Activated gamma-delta T cell treated with anti-CD3 and anti-CD28 coated beads, Interleukin-2, amount 50 U/mL, for 16 hours (primary cell): Measurements from ENCODE around the gene ZER1.
"Not testable (repeated sequence)": the region's sequence is repeated elsewhere in the genome, so short reads cannot be mapped to it uniquely, and the experiment has no call there.

Experiments used
- DNase-seq: peaks from one replicate; pipeline ENCODE4 v3.0.0-alpha.2; 2020; ENCODE audit warnings: low read depth

Gene ZER1

GRCh38 chr9:128771745-128772519 lies at the start of gene ZER1:
Gene ZER1 (minus strand): TSS chr9:128771927. CDS start chr9:128755565, 16,362 bp downstream.
- peak; percentile 88 for DNase-seq

- no peak for DNase-seq
Measured at GRCh38 chr9:128820665-128821583, 49.2 kb upstream of the ZER1 start.

- DNase-seq = no peak
Measured at GRCh38 chr9:128819716-128820664, 48.3 kb upstream of the ZER1 start.

- no peak for DNase-seq
Measured at GRCh38 chr9:128818839-128819715, 47.4 kb upstream of the ZER1 start.

GRCh38 chr9:128818099-128818838 lies 46.5 kb upstream of the ZER1 start, which contains the start of gene ENDOG:
Gene ENDOG (plus strand): TSS chr9:128818500. CDS start chr9:128818685, 185 bp downstream.
- DNase-seq = peak; percentile 96

- DNase-seq = no peak
Measured at GRCh38 chr9:128810873-128811272, 39.1 kb upstream of the ZER1 start.

- no peak for DNase-seq
Measured at GRCh38 chr9:128809831-128810230, 38.1 kb upstream of the ZER1 start.

- DNase-seq = no peak
Measured at GRCh38 chr9:128809036-128809599, 37.4 kb upstream of the ZER1 start.

GRCh38 chr9:128808543-128808942 lies 36.8 kb upstream of the ZER1 start:
- no peak for DNase-seq

- DNase-seq = no peak
Measured at GRCh38 chr9:128807827-128808226, 36.1 kb upstream of the ZER1 start.

- DNase-seq = no peak
Measured at GRCh38 chr9:128805661-128806060, 33.9 kb upstream of the ZER1 start.

GRCh38 chr9:128802482-128802881 lies 30.8 kb upstream of the ZER1 start:
- no peak for DNase-seq

GRCh38 chr9:128800061-128800460 lies 28.3 kb upstream of the ZER1 start:
- DNase-seq = no peak

- DNase-seq = no peak
Measured at GRCh38 chr9:128798896-128799295, 27.2 kb upstream of the ZER1 start.

- DNase-seq = not testable (repeated sequence)
Measured at GRCh38 chr9:128794961-128795360, 23.2 kb upstream of the ZER1 start.

- DNase-seq = no peak
Measured at GRCh38 chr9:128792978-128793686, 21.4 kb upstream of the ZER1 start.

GRCh38 chr9:128792134-128792533 lies 20.4 kb upstream of the ZER1 start:
- DNase-seq = no peak

- no peak for DNase-seq
Measured at GRCh38 chr9:128790536-128790935, 18.8 kb upstream of the ZER1 start.

- no peak for DNase-seq
Measured at GRCh38 chr9:128788445-128788844, 16.7 kb upstream of the ZER1 start.
